ENCODE measurements around the gene SLFN14. TPM values are rescaled to one million over a fixed set of nuclear protein-coding genes. Genes with fewer than 3 reads are reported as not detected.
"Not testable (repeated sequence)": the region's sequence is repeated elsewhere in the genome, so short reads cannot be mapped to it uniquely, and the experiment has no call there.

The SLFN14 gene
- total RNA-seq: not detected in 2 replicates
- polyA plus RNA-seq (2012): not detected

- no peak for DNase-seq (ENCODE audit: low read depth)
Measured at GRCh38 chr17:35560703-35561102, at the start of gene SLFN14. Gene SLFN14 (minus strand): TSS chr17:35560819. CDS start chr17:35558062, 2,757 bp downstream.

GRCh38 chr17:35609831-35610230 lies 49.2 kb upstream of the SLFN14 start:
- no peak for DNase-seq (ENCODE audit: low read depth)

GRCh38 chr17:35607239-35607847 lies 46.7 kb upstream of the SLFN14 start:
- no peak for DNase-seq (ENCODE audit: low read depth)

GRCh38 chr17:35605678-35606077 lies 45.1 kb upstream of the SLFN14 start:
- no peak for DNase-seq (ENCODE audit: low read depth)

- no peak for DNase-seq (ENCODE audit: low read depth)
Measured at GRCh38 chr17:35603674-35604073, 43.1 kb upstream of the SLFN14 start.

- no peak for DNase-seq (ENCODE audit: low read depth)
Measured at GRCh38 chr17:35597604-35598003, 37.0 kb upstream of the SLFN14 start.

GRCh38 chr17:35596530-35597233 lies 36.1 kb upstream of the SLFN14 start:
- DNase-seq (ENCODE audit: low read depth): no peak

- DNase-seq (ENCODE audit: low read depth): no peak
Measured at GRCh38 chr17:35596072-35596471, 35.5 kb upstream of the SLFN14 start.

GRCh38 chr17:35588196-35588920 lies 27.7 kb upstream of the SLFN14 start:
- peak; percentile 9 for DNase-seq (ENCODE audit: low read depth)

GRCh38 chr17:35587074-35587961 lies 26.7 kb upstream of the SLFN14 start, which contains the start of gene AP2B1:
Gene AP2B1 (plus strand): TSS chr17:35587322. CDS start chr17:35594031, 6,709 bp downstream.
- DNase-seq (ENCODE audit: low read depth): peak; percentile 97

GRCh38 chr17:35586569-35587073 lies 26.0 kb upstream of the SLFN14 start:
- no peak for DNase-seq (ENCODE audit: low read depth)

GRCh38 chr17:35584061-35584460 lies 23.4 kb upstream of the SLFN14 start:
- DNase-seq (ENCODE audit: low read depth): no peak

GRCh38 chr17:35578929-35579432 lies 18.4 kb upstream of the SLFN14 start:
- no peak for DNase-seq (ENCODE audit: low read depth)

- DNase-seq (ENCODE audit: low read depth): peak; percentile 96
Measured at GRCh38 chr17:35578197-35578928, 17.7 kb upstream of the SLFN14 start, which contains the start of gene PEX12. Gene PEX12 (minus strand): TSS chr17:35578571. CDS start chr17:35578021, 550 bp downstream.

- peak; percentile 59 for DNase-seq (ENCODE audit: low read depth)
Measured at GRCh38 chr17:35577830-35578196, 17.2 kb upstream of the SLFN14 start.

- no peak for DNase-seq (ENCODE audit: low read depth)
Measured at GRCh38 chr17:35575759-35576158, 15.1 kb upstream of the SLFN14 start.

GRCh38 chr17:35569405-35569804 lies 8.8 kb upstream of the SLFN14 start:
- no peak for DNase-seq (ENCODE audit: low read depth)

GRCh38 chr17:35568561-35568960 lies 7.9 kb upstream of the SLFN14 start:
- peak; percentile 31 for DNase-seq (ENCODE audit: low read depth)

- no peak for DNase-seq (ENCODE audit: low read depth)
Measured at GRCh38 chr17:35566968-35567367, 6.3 kb upstream of the SLFN14 start.

- DNase-seq (ENCODE audit: low read depth): not testable (repeated sequence)
Measured at GRCh38 chr17:35563181-35563580, 2.6 kb upstream of the SLFN14 start.

All from myocyte (in vitro differentiated cells).